HepG2 (cell line): ENCODE data around the gene PLGRKT. TPM values are rescaled to one million over a fixed set of nuclear protein-coding genes. Genes with fewer than 3 reads are reported as not detected.

Experiments used
- ATAC-seq: fragments of 200-7000 bp; cut with Tn5 transposase; 3 replicates; pipeline ENCODE4 v1.9.1; 2020; ENCODE audit warnings: mild to moderate bottlenecking, moderate library complexity
- BruUV-seq: library from RNA; stranded (reverse); fragments of 400-500 nt; replicated peaks from 2 replicates; lab custom pipeline; 2021; lab: Mats Ljungman, UMichigan
- CTCF ChIA-PET: fragments of 300-600 bp; formaldehyde crosslinking; extraction: SDS; loops from one replicate; lab custom pipeline; 2021; ENCODE audit warnings: low total read pairs, inconsistent platforms, low intra/inter-chr PET ratio; lab: Yijun Ruan, JAX
- POLR2A ChIA-PET: fragments of 350-600 bp; sonication (Branson Sonifier 250); formaldehyde crosslinking; loops from one replicate; lab custom pipeline; 2020; ENCODE audit warnings: antibody characterized with exemption, inconsistent platforms; lab: Yijun Ruan, JAX
- DNase-seq: peaks from one replicate; pipeline ENCODE4 v3.0.0-alpha.2; 2015; ENCODE audit warnings: low spot score
- FAIRE-seq: peaks from 3 replicates; lab custom pipeline; 2011; peaks lifted over from hg19 to GRCh38; lab: Jason Lieb, UNC
- H2AFZ ChIP-seq: one replicate; pipeline ENCODE4 v1.6.1; 2011; ENCODE audit warnings: low read length, inconsistent platforms
- H3K27ac ChIP-seq: fragments of 300-600 bp; 3 replicates; pipeline ENCODE4 v1.8.0; 2011; ENCODE audit warnings: mixed run types, mild to moderate bottlenecking, mixed read lengths, low read length, inconsistent platforms; ENCODE audit not compliant: insufficient read depth; ENCODE audit errors: extremely low read length
- H3K27me3 ChIP-seq, 2 experiments: fragments of 200-600 bp in 1 of 2; 2 replicates in 1 of 2; 3 replicates in 1 of 2; pipeline versions ENCODE4 v1.6.0 to v1.8.0; 2011; ENCODE audit warnings: low read length in 2 of 2, mild to moderate bottlenecking in 2 of 2, moderate library complexity in 2 of 2, inconsistent platforms in 1 of 2; ENCODE audit not compliant: insufficient read depth in 2 of 2, control insufficient read depth in 1 of 2
- H3K36me3 ChIP-seq, 2 experiments: fragments of 200-600 bp in 1 of 2; replicated peaks in 1 of 2; 2 replicates in 1 of 2; 3 replicates in 1 of 2; pipeline versions ENCODE4 v1.5.1 to v1.8.0; 2011; ENCODE audit warnings: low read length in 2 of 2, inconsistent platforms in 1 of 2; ENCODE audit not compliant: insufficient read depth in 2 of 2, control insufficient read depth in 1 of 2
- H3K4me1 ChIP-seq: 2 replicates; pipeline ENCODE4 v1.5.1; 2012; ENCODE audit warnings: low read length, inconsistent platforms; ENCODE audit not compliant: insufficient read depth
- H3K4me2 ChIP-seq: 2 replicates; pipeline ENCODE4 v1.6.0; 2011; ENCODE audit warnings: low read depth, low read length, inconsistent platforms
- H3K4me3 ChIP-seq, 3 experiments: fragments of 200-600 bp in 1 of 3; sonication (generic), shearing (Covaris generic) in 1 of 3; replicated peaks in 1 of 3; 2 replicates each; pipeline ENCODE4 v1.5.1; 2011 to 2016; ENCODE audit warnings: low read length in 3 of 3, inconsistent platforms in 2 of 3, low read depth in 2 of 3, mild to moderate bottlenecking in 2 of 3, control low read depth in 1 of 3, mixed read lengths in 1 of 3; ENCODE audit not compliant: insufficient read depth in 1 of 3
- H3K79me2 ChIP-seq: one replicate; pipeline ENCODE4 v1.6.1; 2011; ENCODE audit warnings: low read length, inconsistent platforms; ENCODE audit not compliant: insufficient read depth
- H3K9ac ChIP-seq: 2 replicates; pipeline ENCODE4 v1.6.0; 2011; ENCODE audit warnings: mild to moderate bottlenecking, low read depth, low read length, inconsistent platforms; ENCODE audit not compliant: insufficient read depth
- H3K9me3 ChIP-seq: 2 replicates; pipeline ENCODE4 v1.5.1; 2012; ENCODE audit warnings: mild to moderate bottlenecking, low read length
- H4K20me1 ChIP-seq: 2 replicates; pipeline ENCODE4 v1.6.0; 2011; ENCODE audit warnings: inconsistent platforms, mild to moderate bottlenecking, low read length, moderate library complexity; ENCODE audit not compliant: insufficient read depth
- KDM5A ChIP-seq: fragments of 200-600 bp; sonication (generic); IDR thresholded peaks from 2 replicates; pipeline ENCODE4 v1.7.0; 2018; ENCODE audit warnings: antibody characterized with exemption, mild to moderate bottlenecking, low read length, borderline replicate concordance
- WGBS: methylation state at CpG from one replicate; pipeline ENCODE4 v1.1.6; 2017; ENCODE audit warnings: low lambda C conversion rate; 5-methylcytosine and 5-hydroxymethylcytosine counted together
- in situ Hi-C: cut with HindIII; loops from 2 replicates; pipeline ENCODE4 v1.10.0; 2017; ENCODE audit warnings: low pct_unique_long_range_greater_than_20kb; ENCODE audit not compliant: extremely low pct_ligation_motif_present
- intact Hi-C: fragments of 100-400 bp; cut with micrococcal nuclease; formaldehyde crosslinking; loops from one replicate; pipeline ENCODE4 v1.10.0; 2022; ENCODE audit not compliant: unreplicated experiment
- polyA plus RNA-seq, 8 experiments: library from polyadenylated mRNA; depleted of rRNA in 3 of 8; stranded (reverse) in 7 of 8; unstranded in 1 of 8; fragments of >200 nt; fragmentation: Illumina TruSeq in 4 of 8; extraction: Trizol in 4 of 8; gene quantifications; 2 replicates each; pipeline versions ENCODE4 v1.2.1 to v1.2.3, GENCODE V29; 2011 to 2016; ENCODE audit warnings: low read depth in 4 of 8, missing spikeins in 1 of 8, mixed read lengths in 1 of 8; ENCODE audit not compliant: insufficient read depth in 1 of 8
- total RNA-seq, 5 experiments: library from RNA; depleted of rRNA; stranded (reverse); fragments of >200 nt; fragmentation: Illumina TruSeq; extraction: Trizol; gene quantifications; 2 replicates each; pipeline ENCODE4 v1.2.3, GENCODE V29; 2016; ENCODE audit warnings: low read depth in 1 of 5
- TF ChIP-seq, protein P1 (sequence below), 2 experiments: fragments of 450-650 bp in 1 of 2; sonication (generic) in 1 of 2; formaldehyde crosslinking in 1 of 2; IDR thresholded peaks; 2 replicates each; pipeline versions ENCODE4 v1.6.1 to v1.8.0; 2016 to 2022; ENCODE audit warnings: antibody characterized with exemption in 1 of 2, mild to moderate bottlenecking in 1 of 2, missing genetic modification reagents in 1 of 2
- TF ChIP-seq, protein P2 (sequence below): sonication (generic); formaldehyde crosslinking; IDR thresholded peaks from 2 replicates; pipeline ENCODE4 v1.5.0; 2020; ENCODE audit warnings: missing genetic modification reagents

Gene PLGRKT
- total and polyA plus RNA-seq, 2 of the 13 experiments (the other 11 are each of a cell fraction or from before 2014, with no cell fraction given) = 5.0 to 15.8 TPM

GRCh38 chr9:5481322-5482040 lies 43.8 kb upstream of the PLGRKT start (continued):
- TF ChIP-seq, protein P1, sequence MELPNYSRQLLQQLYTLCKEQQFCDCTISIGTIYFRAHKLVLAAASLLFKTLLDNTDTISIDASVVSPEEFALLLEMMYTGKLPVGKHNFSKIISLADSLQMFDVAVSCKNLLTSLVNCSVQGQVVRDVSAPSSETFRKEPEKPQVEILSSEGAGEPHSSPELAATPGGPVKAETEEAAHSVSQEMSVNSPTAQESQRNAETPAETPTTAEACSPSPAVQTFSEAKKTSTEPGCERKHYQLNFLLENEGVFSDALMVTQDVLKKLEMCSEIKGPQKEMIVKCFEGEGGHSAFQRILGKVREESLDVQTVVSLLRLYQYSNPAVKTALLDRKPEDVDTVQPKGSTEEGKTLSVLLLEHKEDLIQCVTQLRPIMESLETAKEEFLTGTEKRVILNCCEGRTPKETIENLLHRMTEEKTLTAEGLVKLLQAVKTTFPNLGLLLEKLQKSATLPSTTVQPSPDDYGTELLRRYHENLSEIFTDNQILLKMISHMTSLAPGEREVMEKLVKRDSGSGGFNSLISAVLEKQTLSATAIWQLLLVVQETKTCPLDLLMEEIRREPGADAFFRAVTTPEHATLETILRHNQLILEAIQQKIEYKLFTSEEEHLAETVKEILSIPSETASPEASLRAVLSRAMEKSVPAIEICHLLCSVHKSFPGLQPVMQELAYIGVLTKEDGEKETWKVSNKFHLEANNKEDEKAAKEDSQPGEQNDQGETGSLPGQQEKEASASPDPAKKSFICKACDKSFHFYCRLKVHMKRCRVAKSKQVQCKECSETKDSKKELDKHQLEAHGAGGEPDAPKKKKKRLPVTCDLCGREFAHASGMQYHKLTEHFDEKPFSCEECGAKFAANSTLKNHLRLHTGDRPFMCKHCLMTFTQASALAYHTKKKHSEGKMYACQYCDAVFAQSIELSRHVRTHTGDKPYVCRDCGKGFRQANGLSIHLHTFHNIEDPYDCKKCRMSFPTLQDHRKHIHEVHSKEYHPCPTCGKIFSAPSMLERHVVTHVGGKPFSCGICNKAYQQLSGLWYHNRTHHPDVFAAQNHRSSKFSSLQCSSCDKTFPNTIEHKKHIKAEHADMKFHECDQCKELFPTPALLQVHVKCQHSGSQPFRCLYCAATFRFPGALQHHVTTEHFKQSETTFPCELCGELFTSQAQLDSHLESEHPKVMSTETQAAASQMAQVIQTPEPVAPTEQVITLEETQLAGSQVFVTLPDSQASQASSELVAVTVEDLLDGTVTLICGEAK (IDR thresholded peaks at IDR 0.05) = no peak
- TF ChIP-seq, protein P1 (CRISPR knock-in tag; IDR thresholded peaks at IDR 0.05) = no peak

DNA sequence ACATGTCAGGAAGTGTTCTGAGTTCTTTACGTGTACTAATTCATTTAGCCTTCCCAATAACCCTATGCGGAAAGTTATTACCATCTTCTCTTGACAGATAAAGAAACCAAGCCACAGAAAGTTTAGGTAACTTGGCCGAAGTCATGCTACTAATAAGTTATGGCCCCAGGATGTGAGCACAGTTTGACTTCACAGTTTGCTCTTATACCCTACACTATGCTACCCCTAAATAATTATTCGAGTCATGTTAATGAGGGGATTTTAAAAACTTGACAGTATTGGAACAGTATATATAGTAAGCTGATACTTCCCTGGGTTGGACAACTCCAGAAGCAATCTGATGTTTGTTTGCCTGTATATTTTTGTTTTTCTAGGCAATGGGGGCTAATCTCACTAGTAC lies 43.2 kb upstream of the PLGRKT start:
- peaks cover 6% of the 10 kb centered on the region; the same call in 1 of the 2 replicates for H3K4me1 ChIP-seq
- intact Hi-C loops = no loop called here
- no peak for TF ChIP-seq KDM5A
- TF ChIP-seq, protein P2, sequence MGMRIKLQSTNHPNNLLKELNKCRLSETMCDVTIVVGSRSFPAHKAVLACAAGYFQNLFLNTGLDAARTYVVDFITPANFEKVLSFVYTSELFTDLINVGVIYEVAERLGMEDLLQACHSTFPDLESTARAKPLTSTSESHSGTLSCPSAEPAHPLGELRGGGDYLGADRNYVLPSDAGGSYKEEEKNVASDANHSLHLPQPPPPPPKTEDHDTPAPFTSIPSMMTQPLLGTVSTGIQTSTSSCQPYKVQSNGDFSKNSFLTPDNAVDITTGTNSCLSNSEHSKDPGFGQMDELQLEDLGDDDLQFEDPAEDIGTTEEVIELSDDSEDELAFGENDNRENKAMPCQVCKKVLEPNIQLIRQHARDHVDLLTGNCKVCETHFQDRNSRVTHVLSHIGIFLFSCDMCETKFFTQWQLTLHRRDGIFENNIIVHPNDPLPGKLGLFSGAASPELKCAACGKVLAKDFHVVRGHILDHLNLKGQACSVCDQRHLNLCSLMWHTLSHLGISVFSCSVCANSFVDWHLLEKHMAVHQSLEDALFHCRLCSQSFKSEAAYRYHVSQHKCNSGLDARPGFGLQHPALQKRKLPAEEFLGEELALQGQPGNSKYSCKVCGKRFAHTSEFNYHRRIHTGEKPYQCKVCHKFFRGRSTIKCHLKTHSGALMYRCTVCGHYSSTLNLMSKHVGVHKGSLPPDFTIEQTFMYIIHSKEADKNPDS (CRISPR knock-in tag) = no peak
- TF ChIP-seq, all 625 proteins: peak for 0
- ATAC-seq (no peak), DNase-seq (no peak), FAIRE-seq (no peak)
- in situ Hi-C loops = no loop called here
- H3K9ac ChIP-seq = no peak overlapping the region
- no peak overlapping the region for H3K4me3 ChIP-seq
- H3K79me2 ChIP-seq = no peaks in the 10 kb centered on the region
- no peak overlapping the region for H2AFZ ChIP-seq
- H3K27me3 ChIP-seq = peaks cover 0 to 3% of the 10 kb centered on the region in 2 experiments; a peak in 1 of 5 replicates
- H3K9me3 ChIP-seq = no peaks in the 10 kb centered on the region
- no peaks in the 10 kb centered on the region for H3K36me3 ChIP-seq
- WGBS = 31% methylated on average over 4 of the region's 4 CpGs
- ChIA-PET CTCF (no interaction called here), POLR2A (no interaction called here)
- no TSS peak for BruUV-seq
- no peak overlapping the region for H3K4me2 ChIP-seq
- no peaks in the 10 kb centered on the region for H4K20me1 ChIP-seq
- no peak overlapping the region for H3K27ac ChIP-seq
